GM21367 (cell line): ENCODE results near the gene BTBD19.
A peak's percentile ranks its signal among the peaks of the same experiment; 100 is the strongest.
"Not testable (repeated sequence)": the region's sequence is repeated elsewhere in the genome, so short reads cannot be mapped to it uniquely, and the experiment has no call there.

ENCODE experiments used
- ATAC-seq: cut with Tn5 transposase; IDR thresholded peaks from one replicate; pipeline ENCODE4 v1.9.1; 2021; ENCODE audit not compliant: unreplicated experiment

BTBD19 gene

GRCh38 chr1:44807364-44808062, 810 bp upstream of the BTBD19 start:
- peak; percentile 26 for ATAC-seq

- peak; percentile 35 for ATAC-seq
Observed at GRCh38 chr1:44808938-44809917, 905 bp downstream of the BTBD19 start.

- ATAC-seq, result no peak
Observed at GRCh38 chr1:44810101-44810761, 1.9 kb downstream of the BTBD19 start.

- not testable (repeated sequence) for ATAC-seq
Observed at GRCh38 chr1:44810762-44811105, 2.4 kb downstream of the BTBD19 start.

GRCh38 chr1:44811234-44811633, 2.9 kb downstream of the BTBD19 start:
- ATAC-seq, result no peak

- ATAC-seq, result no peak
Observed at GRCh38 chr1:44812822-44813543, 4.7 kb downstream of the BTBD19 start.

- ATAC-seq, result not testable (repeated sequence)
Observed at GRCh38 chr1:44815926-44816325, 7.6 kb downstream of the BTBD19 start.

GRCh38 chr1:44817307-44817706, 9.0 kb downstream of the BTBD19 start:
- ATAC-seq, result no peak

- ATAC-seq, result no peak
Observed at GRCh38 chr1:44817771-44818495, 9.6 kb downstream of the BTBD19 start.

GRCh38 chr1:44819196-44819607, 10.9 kb downstream of the BTBD19 start:
- no peak for ATAC-seq

GRCh38 chr1:44819608-44820327, 11.4 kb downstream of the BTBD19 start:
- ATAC-seq, result peak; percentile 68

GRCh38 chr1:44820328-44821239, 12.3 kb downstream of the BTBD19 start:
- ATAC-seq, result no peak

GRCh38 chr1:44821240-44821715, 13.0 kb downstream of the BTBD19 start:
- no peak for ATAC-seq

- no peak for ATAC-seq
Observed at GRCh38 chr1:44822131-44822701, 13.9 kb downstream of the BTBD19 start.

GRCh38 chr1:44822981-44823451, 14.7 kb downstream of the BTBD19 start:
- no peak for ATAC-seq

- not testable (repeated sequence) for ATAC-seq
Observed at GRCh38 chr1:44824392-44824791, 16.1 kb downstream of the BTBD19 start.

- ATAC-seq, result no peak
Observed at GRCh38 chr1:44826375-44827196, 18.3 kb downstream of the BTBD19 start.
